Prostate gland (tissue), 2 donors: ENCODE measurements around the gene EMID1.

Experiments
- POLR2AphosphoS5 ChIP-seq: sonication (generic); formaldehyde crosslinking; IDR thresholded peaks from one replicate; pipeline ENCODE4 v1.6.1; 2017; ENCODE audit warnings: antibody characterized with exemption
- TF ChIP-seq, protein P1 (sequence below), 4 experiments: fragments of 200-600 bp in 2 of 4; fragments of 450-650 bp in 2 of 4; sonication (generic) in 2 of 4; IDR thresholded peaks; 1 replicate in 3 of 4; 2 replicates in 1 of 4; pipeline ENCODE4 v1.5.1; 2016 to 2019; ENCODE audit warnings: antibody characterized with exemption in 4 of 4, mild to moderate bottlenecking in 2 of 4, moderate library complexity in 2 of 4

DNA sequence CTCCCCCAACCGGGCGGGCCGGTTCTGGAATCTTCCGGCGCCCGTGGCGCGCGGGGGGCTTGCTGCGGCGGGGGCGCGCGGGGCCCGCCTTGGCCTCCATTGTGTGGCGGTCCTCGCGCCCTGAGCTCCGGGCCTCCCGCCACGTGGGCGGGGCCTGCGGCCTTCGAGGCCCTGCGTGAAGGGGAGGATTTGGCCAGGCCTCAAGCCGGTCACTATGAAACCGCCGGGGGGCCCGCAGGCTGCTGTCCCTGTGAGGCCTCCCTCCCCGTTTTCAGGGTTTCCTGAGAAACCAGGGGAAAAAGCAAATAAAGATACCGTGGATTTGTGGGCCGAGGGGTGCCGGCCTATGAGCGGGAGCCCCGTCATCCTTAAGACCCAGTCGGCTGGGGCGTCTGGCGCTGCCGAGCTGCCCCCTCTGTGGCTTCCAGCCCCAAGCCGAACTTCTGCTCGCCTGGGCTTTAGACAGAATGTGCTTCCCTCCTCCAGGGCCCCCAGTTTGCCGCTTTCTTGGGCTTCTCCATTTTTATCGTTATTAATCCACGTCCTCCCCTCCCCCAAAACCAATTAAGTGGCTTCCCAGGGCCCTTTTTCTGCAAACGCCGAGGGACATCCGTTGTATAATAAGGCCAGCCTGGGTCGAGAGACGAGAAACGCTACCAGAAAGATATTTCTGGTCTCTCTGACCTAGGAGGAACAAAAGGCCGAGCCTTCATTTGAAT lies 63.0 kb downstream of the EMID1 start:
- TF ChIP-seq POLR2AphosphoS5 = no peak
- TF ChIP-seq, protein P1, sequence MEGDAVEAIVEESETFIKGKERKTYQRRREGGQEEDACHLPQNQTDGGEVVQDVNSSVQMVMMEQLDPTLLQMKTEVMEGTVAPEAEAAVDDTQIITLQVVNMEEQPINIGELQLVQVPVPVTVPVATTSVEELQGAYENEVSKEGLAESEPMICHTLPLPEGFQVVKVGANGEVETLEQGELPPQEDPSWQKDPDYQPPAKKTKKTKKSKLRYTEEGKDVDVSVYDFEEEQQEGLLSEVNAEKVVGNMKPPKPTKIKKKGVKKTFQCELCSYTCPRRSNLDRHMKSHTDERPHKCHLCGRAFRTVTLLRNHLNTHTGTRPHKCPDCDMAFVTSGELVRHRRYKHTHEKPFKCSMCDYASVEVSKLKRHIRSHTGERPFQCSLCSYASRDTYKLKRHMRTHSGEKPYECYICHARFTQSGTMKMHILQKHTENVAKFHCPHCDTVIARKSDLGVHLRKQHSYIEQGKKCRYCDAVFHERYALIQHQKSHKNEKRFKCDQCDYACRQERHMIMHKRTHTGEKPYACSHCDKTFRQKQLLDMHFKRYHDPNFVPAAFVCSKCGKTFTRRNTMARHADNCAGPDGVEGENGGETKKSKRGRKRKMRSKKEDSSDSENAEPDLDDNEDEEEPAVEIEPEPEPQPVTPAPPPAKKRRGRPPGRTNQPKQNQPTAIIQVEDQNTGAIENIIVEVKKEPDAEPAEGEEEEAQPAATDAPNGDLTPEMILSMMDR (IDR thresholded peaks at IDR 0.05) = no peak
